Keratinocyte (primary cell): ENCODE results near the gene C2orf49. TPM values are rescaled to one million over a fixed set of nuclear protein-coding genes. Genes with fewer than 3 reads are reported as not detected.

Experiments
- DNase-seq: peaks from one replicate; pipeline ENCODE4 v3.0.0-alpha.2; 2011; ENCODE audit warnings: low read depth, missing footprints, low spot score
- FAIRE-seq: peaks from 2 replicates; lab custom pipeline; 2011; peaks lifted over from hg19 to GRCh38; lab: Jason Lieb, UNC
- H2AFZ ChIP-seq: 2 replicates; pipeline ENCODE4 v1.6.0; 2012; ENCODE audit warnings: low read length, control low read depth, inconsistent platforms; ENCODE audit not compliant: control insufficient read depth
- H3K27ac ChIP-seq: 2 replicates; pipeline ENCODE4 v1.5.1; 2011; ENCODE audit warnings: low read length; ENCODE audit not compliant: control insufficient read depth, insufficient read depth
- H3K27me3 ChIP-seq: 3 replicates; pipeline ENCODE4 v1.6.0; 2011; ENCODE audit warnings: low read length; ENCODE audit not compliant: control insufficient read depth, insufficient read depth; ENCODE audit errors: extremely low read depth
- H3K36me3 ChIP-seq, 2 experiments: 2 replicates in 1 of 2; 3 replicates in 1 of 2; pipeline ENCODE4 v1.5.1; 2011; ENCODE audit warnings: low read length in 2 of 2, mild to moderate bottlenecking in 1 of 2; ENCODE audit not compliant: control insufficient read depth in 2 of 2, insufficient read depth in 2 of 2; ENCODE audit errors: extremely low read depth in 1 of 2
- H3K4me1 ChIP-seq: 3 replicates; pipeline ENCODE4 v1.5.1; 2011; ENCODE audit warnings: low read length; ENCODE audit not compliant: control insufficient read depth, insufficient read depth; ENCODE audit errors: extremely low read depth
- H3K4me2 ChIP-seq: 3 replicates; pipeline ENCODE4 v1.6.0; 2011; ENCODE audit warnings: low read depth, low read length; ENCODE audit not compliant: control insufficient read depth, insufficient read depth; ENCODE audit errors: extremely low read depth
- H3K4me3 ChIP-seq, 3 experiments: fragments of 200-600 bp in 1 of 3; sonication (generic) in 1 of 3; 2 replicates in 2 of 3; 3 replicates in 1 of 3; pipeline ENCODE4 v1.5.1; 2011 to 2016; ENCODE audit warnings: low read length in 3 of 3, mild to moderate bottlenecking in 3 of 3, control low read depth in 2 of 3, inconsistent platforms in 1 of 3, low read depth in 1 of 3, mixed read lengths in 1 of 3, mixed run types in 1 of 3, moderate library complexity in 1 of 3; ENCODE audit not compliant: control insufficient read depth in 2 of 3, insufficient read depth in 2 of 3; ENCODE audit errors: extremely low read depth in 1 of 3
- H3K79me2 ChIP-seq: 2 replicates; pipeline ENCODE4 v1.6.0; 2012; ENCODE audit warnings: low read length; ENCODE audit not compliant: control insufficient read depth, insufficient read depth
- H3K9ac ChIP-seq: 3 replicates; pipeline ENCODE4 v1.6.0; 2011; ENCODE audit warnings: low read length; ENCODE audit not compliant: control insufficient read depth, insufficient read depth; ENCODE audit errors: extremely low read depth
- H3K9me1 ChIP-seq: 3 replicates; pipeline ENCODE4 v1.6.0; 2011; ENCODE audit warnings: low read length; ENCODE audit not compliant: control insufficient read depth, insufficient read depth; ENCODE audit errors: extremely low read depth
- H3K9me3 ChIP-seq: 2 replicates; pipeline ENCODE4 v1.5.1; 2012; ENCODE audit warnings: low read depth, low read length; ENCODE audit not compliant: control insufficient read depth
- H4K20me1 ChIP-seq: 3 replicates; pipeline ENCODE4 v1.6.0; 2011; ENCODE audit warnings: low read length; ENCODE audit not compliant: control insufficient read depth, insufficient read depth; ENCODE audit errors: extremely low read depth
- EZH2 ChIP-seq: IDR thresholded peaks from one replicate; pipeline ENCODE4 v1.6.1; 2012; ENCODE audit warnings: inconsistent platforms, mild to moderate bottlenecking, low read length, moderate library complexity
- dilution Hi-C: fragments of 300-500 bp; cut with MboI; formaldehyde crosslinking; loops from one replicate; pipeline ENCODE4 v1.7.0; 2020; ENCODE audit warnings: low sequenced_read_pairs; ENCODE audit not compliant: extremely low pct_ligation_motif_present
- polyA plus RNA-seq, 5 experiments: library from polyadenylated mRNA; depleted of rRNA in 3 of 5; stranded (reverse) in 3 of 5; stranded (forward) in 1 of 5; unstranded in 1 of 5; fragments of >200 nt; gene quantifications; 1 replicate in 1 of 5; 2 replicates in 3 of 5; 3 replicates in 1 of 5; pipeline versions ENCODE4 v1.2.1 to v1.2.3, GENCODE V29; 2011 to 2012; ENCODE audit warnings: missing spikeins in 2 of 5, low read depth in 1 of 5, low replicate concordance in 1 of 5
- TF ChIP-seq, protein P1 (sequence below), 3 experiments: IDR thresholded peaks in 1 of 3; conservative IDR thresholded peaks in 1 of 3; optimal IDR thresholded peaks in 1 of 3; 2 replicates in 2 of 3; 3 replicates in 1 of 3; pipeline versions ENCODE3 to v1.5.1; 2011; ENCODE audit warnings: low read length in 3 of 3, mild to moderate bottlenecking in 3 of 3, moderate library complexity in 2 of 3, control low read depth in 1 of 3, inconsistent platforms in 1 of 3; ENCODE audit not compliant: insufficient read depth in 2 of 3; ENCODE audit errors: extremely low read depth in 1 of 3

C2orf49 gene
- polyA plus RNA-seq, 1 donor (not counting 4 experiments of a cell fraction or from before 2014, with no cell fraction given): 19.4 TPM

DNA sequence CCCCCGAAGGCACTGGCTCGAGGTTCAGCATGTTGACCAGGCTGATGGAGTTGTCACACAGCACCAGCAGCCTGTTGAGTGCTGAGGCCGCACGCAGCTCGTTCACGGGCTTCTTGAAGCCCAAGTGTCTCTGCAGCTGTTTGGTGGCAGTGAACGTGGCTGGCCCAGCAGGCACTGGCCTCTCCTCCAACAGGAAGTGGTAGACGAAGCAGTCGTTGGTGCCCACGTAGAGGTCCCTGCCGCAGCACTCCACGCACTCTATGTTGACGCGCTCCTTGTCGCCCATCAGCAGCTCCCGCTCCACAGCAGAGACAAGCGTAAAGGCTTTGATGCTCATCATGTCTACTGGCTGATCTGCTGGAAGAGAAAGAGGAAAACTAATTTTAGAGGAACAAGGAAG, 29.4 kb upstream of the C2orf49 start:
- FAIRE-seq: no peak
- Histone ChIP-seq H3K9ac (no peak overlapping the region), H3K4me1 (no peaks in the 10 kb centered on the region), H3K79me2 (peaks cover 46% of the 10 kb centered on the region), H3K4me2 (no peak overlapping the region), H3K36me3 (peaks cover 9 to 13% of the 10 kb centered on the region in 2 experiments), H3K9me3 (no peaks in the 10 kb centered on the region), H3K27ac (no peak overlapping the region), H3K4me3 (no peak overlapping the region), H3K9me1 (no peaks in the 10 kb centered on the region), H2AFZ (no peak overlapping the region), H4K20me1 (no peaks in the 10 kb centered on the region), H3K27me3 (no peaks in the 10 kb centered on the region)
- TF ChIP-seq, protein P1, sequence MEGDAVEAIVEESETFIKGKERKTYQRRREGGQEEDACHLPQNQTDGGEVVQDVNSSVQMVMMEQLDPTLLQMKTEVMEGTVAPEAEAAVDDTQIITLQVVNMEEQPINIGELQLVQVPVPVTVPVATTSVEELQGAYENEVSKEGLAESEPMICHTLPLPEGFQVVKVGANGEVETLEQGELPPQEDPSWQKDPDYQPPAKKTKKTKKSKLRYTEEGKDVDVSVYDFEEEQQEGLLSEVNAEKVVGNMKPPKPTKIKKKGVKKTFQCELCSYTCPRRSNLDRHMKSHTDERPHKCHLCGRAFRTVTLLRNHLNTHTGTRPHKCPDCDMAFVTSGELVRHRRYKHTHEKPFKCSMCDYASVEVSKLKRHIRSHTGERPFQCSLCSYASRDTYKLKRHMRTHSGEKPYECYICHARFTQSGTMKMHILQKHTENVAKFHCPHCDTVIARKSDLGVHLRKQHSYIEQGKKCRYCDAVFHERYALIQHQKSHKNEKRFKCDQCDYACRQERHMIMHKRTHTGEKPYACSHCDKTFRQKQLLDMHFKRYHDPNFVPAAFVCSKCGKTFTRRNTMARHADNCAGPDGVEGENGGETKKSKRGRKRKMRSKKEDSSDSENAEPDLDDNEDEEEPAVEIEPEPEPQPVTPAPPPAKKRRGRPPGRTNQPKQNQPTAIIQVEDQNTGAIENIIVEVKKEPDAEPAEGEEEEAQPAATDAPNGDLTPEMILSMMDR (optimal IDR thresholded peaks at IDR 0.05 in 1 of 3, IDR thresholded peaks at IDR 0.05 in 1 of 3, conservative IDR thresholded peaks at IDR 0.05 in 1 of 3; ENCODE audit: extremely low read depth in 1 of 3, insufficient read depth in 2 of 3, low read length in 3 of 3): no peak
- TF ChIP-seq EZH2: no peak
- dilution Hi-C loops: no loop called here
- DNase-seq: no peak

GRCh38 chr2:105308382-105309146, 28.8 kb upstream of the C2orf49 start:
- H3K4me3 ChIP-seq: no peak overlapping the region
- DNase-seq (no peak), FAIRE-seq (no peak)
- dilution Hi-C loops: no loop called here
- H3K36me3 ChIP-seq: peaks cover 9 to 13% of the 10 kb centered on the region in 2 experiments
- H3K9ac ChIP-seq: no peak overlapping the region
- no peaks in the 10 kb centered on the region for H3K27me3 ChIP-seq
- H3K9me1 ChIP-seq: no peaks in the 10 kb centered on the region
- peaks cover 44% of the 10 kb centered on the region for H3K79me2 ChIP-seq
- no peaks in the 10 kb centered on the region for H3K4me1 ChIP-seq
- TF ChIP-seq EZH2: no peak
- TF ChIP-seq, protein P1 (optimal IDR thresholded peaks at IDR 0.05 in 1 of 3, IDR thresholded peaks at IDR 0.05 in 1 of 3, conservative IDR thresholded peaks at IDR 0.05 in 1 of 3; ENCODE audit: extremely low read depth in 1 of 3, insufficient read depth in 2 of 3, low read length in 3 of 3): no peak
- H4K20me1 ChIP-seq: no peaks in the 10 kb centered on the region
- H3K27ac ChIP-seq: no peak overlapping the region
- H3K4me2 ChIP-seq: no peak overlapping the region
- H2AFZ ChIP-seq: no peak overlapping the region
- no peaks in the 10 kb centered on the region for H3K9me3 ChIP-seq
